Stomach smooth muscle (tissue), 2 donors: ENCODE data around the gene GOSR1.
"Not testable (repeated sequence)": the region's sequence is repeated elsewhere in the genome, so short reads cannot be mapped to it uniquely, and the experiment has no call there.

Experiments used
- H3K27ac ChIP-seq: one replicate; pipeline ENCODE4 v1.7.0; 2013; ENCODE audit warnings: mild to moderate bottlenecking, low read length, inconsistent platforms
- H3K27me3 ChIP-seq, 2 donors: one replicate each; pipeline ENCODE4 v1.7.0; 2013; ENCODE audit warnings: low read length in 2 of 2; ENCODE audit not compliant: insufficient read depth in 2 of 2, control insufficient read depth in 1 of 2
- H3K36me3 ChIP-seq, 2 donors: one replicate each; pipeline ENCODE4 v1.7.0; 2013; ENCODE audit warnings: low read length in 2 of 2; ENCODE audit not compliant: control insufficient read depth in 2 of 2, insufficient read depth in 2 of 2
- H3K4me1 ChIP-seq: one replicate; pipeline ENCODE4 v1.7.0; 2013; ENCODE audit warnings: low read length; ENCODE audit not compliant: control insufficient read depth, insufficient read depth
- H3K4me3 ChIP-seq, 2 donors: one replicate each; pipeline ENCODE4 v1.7.0; 2013; ENCODE audit warnings: low read length in 2 of 2
- H3K9ac ChIP-seq, 2 donors: one replicate each; pipeline ENCODE4 v1.7.0; 2013; ENCODE audit warnings: low read length in 2 of 2, mild to moderate bottlenecking in 1 of 2
- H3K9me3 ChIP-seq, 2 donors: one replicate each; pipeline ENCODE4 v1.7.0; 2013; ENCODE audit warnings: low read length in 2 of 2; ENCODE audit not compliant: control insufficient read depth in 2 of 2
- donor health status: healthy.
- donor health status: Pancreatic carcinoma.

The GOSR1 gene

DNA sequence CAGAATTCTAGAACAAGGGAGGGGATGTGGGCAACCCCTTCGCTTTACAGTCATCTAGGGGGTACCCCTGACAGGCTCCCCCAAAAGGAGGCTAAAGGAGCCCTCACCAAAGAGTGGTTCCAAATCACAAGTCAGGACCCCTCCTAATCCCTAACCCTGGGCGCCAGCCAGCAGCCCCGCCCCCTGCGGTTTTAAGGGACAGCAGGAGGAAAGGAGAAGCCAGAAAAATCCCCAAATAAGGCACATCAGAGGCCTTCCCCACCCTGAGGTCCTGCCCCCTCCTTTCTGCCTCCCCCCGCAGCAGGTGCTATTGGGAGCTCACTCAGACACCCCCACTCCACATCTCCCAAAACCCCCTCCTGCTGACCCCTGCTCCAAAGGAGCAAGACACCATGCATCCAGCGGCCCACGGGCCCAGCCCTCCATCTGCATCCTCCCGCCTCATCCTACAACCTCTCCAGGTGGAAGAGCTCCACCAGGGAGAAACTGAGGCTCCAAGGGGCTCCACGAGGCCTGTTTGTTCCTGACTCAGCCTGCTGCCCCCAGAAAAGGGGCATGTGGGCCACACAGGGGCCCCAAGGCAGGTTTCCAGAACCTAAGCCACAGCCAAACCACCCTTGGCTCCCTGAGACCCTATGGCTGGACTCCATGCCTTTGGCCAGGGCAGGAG lies 93.5 kb downstream of the GOSR1 start:
- no peaks in the 10 kb centered on the region for H3K9me3 ChIP-seq
- no peak overlapping the region for H3K4me3 ChIP-seq
- no peaks in the 10 kb centered on the region for H3K36me3 ChIP-seq
- no peak overlapping the region for H3K27ac ChIP-seq
- peaks cover 0 to 4% of the 10 kb centered on the region in 2 donors for H3K27me3 ChIP-seq
- H3K9ac ChIP-seq, result no peak overlapping the region
- H3K4me1 ChIP-seq, result no peaks in the 10 kb centered on the region

DNA sequence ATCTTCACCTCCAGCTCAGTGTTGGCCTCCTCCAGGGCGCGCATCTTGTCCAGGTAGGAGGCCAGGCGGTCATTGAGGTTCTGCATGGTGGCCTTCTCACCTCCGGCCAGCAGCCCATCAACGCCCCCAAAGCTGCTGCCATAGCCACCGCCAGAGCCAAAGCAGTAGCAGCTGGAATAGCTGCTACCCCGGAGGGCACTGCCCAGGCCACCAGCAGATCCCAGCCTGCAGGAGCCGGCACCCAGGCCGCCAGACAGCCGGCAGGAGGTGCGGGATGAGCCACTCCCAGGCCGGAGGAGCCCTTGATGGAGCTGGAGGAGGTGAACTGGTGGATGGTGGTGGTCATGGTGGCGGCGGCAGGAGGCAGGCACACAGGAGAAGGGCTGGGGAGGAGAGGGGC lies 94.2 kb downstream of the GOSR1 start:
- H3K9ac ChIP-seq, H3K27ac ChIP-seq, H3K27me3 ChIP-seq, H3K36me3 ChIP-seq, H3K9me3 ChIP-seq, H3K4me1 ChIP-seq, H3K4me3 ChIP-seq: not testable (repeated sequence)

DNA sequence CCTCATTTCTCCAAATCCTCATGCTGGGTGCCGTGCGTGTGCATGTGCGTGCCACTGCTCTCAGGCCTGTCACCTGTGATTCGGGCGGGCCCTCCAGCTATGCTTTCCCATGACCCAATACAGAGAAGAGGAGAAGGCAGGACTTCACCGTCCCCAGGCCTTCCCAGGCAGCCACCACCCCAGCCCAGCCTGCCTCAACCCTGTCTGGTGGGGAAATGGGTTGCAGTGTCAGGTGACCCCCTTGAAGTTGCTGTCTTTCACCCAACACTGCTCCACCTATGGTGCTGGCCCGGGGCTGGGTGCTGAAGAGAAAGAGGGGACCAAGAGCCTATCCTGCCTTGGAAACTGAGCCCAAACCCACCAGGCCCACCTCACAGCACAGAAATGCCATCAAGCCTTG lies 94.7 kb downstream of the GOSR1 start:
- Histone ChIP-seq H3K27ac (no peak overlapping the region), H3K9me3 (no peaks in the 10 kb centered on the region), H3K9ac (no peak overlapping the region), H3K4me1 (no peaks in the 10 kb centered on the region), H3K4me3 (no peak overlapping the region), H3K27me3 (peaks cover 0 to 3% of the 10 kb centered on the region in 2 donors), H3K36me3 (no peaks in the 10 kb centered on the region)

DNA sequence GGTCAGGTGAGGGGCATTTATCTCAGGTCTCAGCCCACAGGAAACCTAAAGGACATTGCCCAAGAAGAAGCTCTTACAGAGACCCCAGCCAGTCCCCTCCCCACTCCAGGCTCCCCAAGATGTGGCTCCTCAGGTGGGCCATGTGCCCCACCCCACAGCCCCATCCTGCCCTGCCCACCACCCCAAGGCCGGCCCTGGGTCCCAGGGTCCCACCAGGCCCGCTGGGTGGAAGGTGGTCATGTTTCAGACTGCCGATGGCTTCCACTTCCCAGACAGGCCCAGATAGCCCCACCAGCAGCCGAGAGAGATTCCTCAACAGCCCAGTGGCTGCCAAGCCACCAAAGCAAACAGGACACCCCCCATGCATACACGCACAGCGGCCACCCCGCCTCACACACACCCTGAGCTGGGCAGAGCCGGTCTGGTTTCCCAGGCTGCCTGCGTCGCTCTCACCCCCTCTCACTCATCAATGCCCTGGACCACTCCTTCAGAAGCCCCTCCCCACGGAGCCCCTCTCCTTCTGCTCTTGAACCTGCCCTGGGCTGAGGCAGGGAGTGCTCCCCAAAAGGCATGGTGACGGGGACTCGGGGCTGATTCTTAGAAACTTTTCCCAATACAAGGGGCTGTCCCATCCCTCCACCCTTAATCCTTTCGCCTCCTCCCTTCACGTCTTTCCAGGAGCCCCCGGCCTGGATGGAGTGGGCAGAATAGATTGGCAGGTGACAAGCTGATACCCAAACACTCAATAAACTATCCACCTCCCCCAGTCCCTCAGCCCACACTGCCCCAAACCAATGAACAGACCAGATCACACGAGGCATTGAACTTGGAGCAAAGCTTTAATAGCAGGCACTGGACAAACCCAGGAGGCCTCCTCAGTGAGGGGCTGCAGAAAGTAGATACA lies 95.7 kb downstream of the GOSR1 start:
- H3K27me3 ChIP-seq, H3K4me1 ChIP-seq, H3K27ac ChIP-seq, H3K9me3 ChIP-seq, H3K4me3 ChIP-seq, H3K9ac ChIP-seq, H3K36me3 ChIP-seq: not testable (repeated sequence)

GRCh38 chr17:30573603-30574175 lies 96.5 kb downstream of the GOSR1 start:
- Histone ChIP-seq H3K9me3 (no peaks in the 10 kb centered on the region), H3K4me1 (no peaks in the 10 kb centered on the region), H3K27ac (no peak overlapping the region), H3K27me3 (no peaks in the 10 kb centered on the region), H3K36me3 (no peaks in the 10 kb centered on the region), H3K9ac (no peak overlapping the region), H3K4me3 (no peak overlapping the region)

DNA sequence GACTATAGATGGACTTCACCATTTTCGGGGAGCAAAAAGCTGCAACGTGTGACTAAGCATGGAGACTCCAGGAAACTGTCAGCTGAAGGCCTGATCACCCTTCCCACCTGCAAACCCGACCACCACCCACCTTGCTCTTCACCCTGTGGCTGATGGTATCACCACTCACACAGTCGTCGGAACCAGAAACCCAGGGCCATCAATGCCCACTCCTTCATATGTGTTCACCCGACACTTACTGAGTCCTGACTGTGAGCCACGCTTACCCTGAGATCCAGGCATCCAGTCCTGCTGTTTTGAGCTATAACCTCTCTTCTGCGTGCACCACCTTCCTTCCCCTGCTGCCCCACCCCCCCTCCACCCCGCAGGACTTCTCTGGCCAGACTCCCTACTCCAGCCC lies 97.1 kb downstream of the GOSR1 start:
- H3K27me3 ChIP-seq, H3K36me3 ChIP-seq, H3K27ac ChIP-seq, H3K4me3 ChIP-seq, H3K9ac ChIP-seq, H3K9me3 ChIP-seq, H3K4me1 ChIP-seq: not testable (repeated sequence)

- not testable (repeated sequence) for H3K4me3 ChIP-seq, H3K9ac ChIP-seq, H3K9me3 ChIP-seq, H3K27ac ChIP-seq, H3K4me1 ChIP-seq, H3K36me3 ChIP-seq, H3K27me3 ChIP-seq
Measured at GRCh38 chr17:30574806-30575205, 97.6 kb downstream of the GOSR1 start.

GRCh38 chr17:30575648-30576325 lies 98.6 kb downstream of the GOSR1 start:
- not testable (repeated sequence) for H3K36me3 ChIP-seq, H3K4me1 ChIP-seq, H3K4me3 ChIP-seq, H3K9ac ChIP-seq, H3K27me3 ChIP-seq, H3K27ac ChIP-seq, H3K9me3 ChIP-seq

DNA sequence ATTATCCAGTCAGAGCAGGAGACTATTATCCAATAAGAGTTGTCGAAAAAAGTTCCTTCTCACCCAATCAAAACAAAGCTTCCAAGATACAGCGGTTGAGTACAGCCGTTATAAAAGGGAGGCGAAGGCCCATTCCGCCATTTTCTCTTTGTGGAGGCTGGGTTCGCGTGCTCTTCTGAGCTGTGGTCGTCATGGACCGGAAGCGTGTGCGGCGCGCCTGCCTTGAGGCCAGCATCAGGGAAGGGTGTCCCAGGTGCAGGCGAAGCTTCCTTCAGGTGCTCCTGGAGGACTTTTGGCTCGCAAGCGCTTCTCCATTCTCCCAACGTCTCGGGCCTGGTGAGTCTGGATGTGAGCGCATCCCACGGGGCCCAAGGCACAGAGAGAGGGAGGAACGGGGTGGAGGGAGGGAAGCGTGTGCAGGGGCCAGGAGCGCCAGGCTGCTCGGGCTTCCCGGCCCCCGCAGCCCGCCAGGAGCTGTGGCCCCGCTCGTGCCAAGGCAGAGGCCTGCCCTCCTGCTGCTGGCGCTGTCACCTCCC lies 99.2 kb downstream of the GOSR1 start:
- Histone ChIP-seq H3K4me1 (no peaks in the 10 kb centered on the region), H3K36me3 (no peaks in the 10 kb centered on the region), H3K9me3 (no peaks in the 10 kb centered on the region), H3K4me3 (peak overlapping the region in 1 of 2 donors; percentile 44), H3K9ac (no peak overlapping the region), H3K27ac (no peak overlapping the region), H3K27me3 (no peaks in the 10 kb centered on the region)
